ENCODE data around the gene CERS1. TPM values are rescaled to one million over a fixed set of nuclear protein-coding genes. Genes with fewer than 3 reads are reported as not detected.

Gene CERS1
- total RNA-seq, 4 donors from 2014 or later = 0.42 to 3.2 (median 1.1) TPM

GRCh38 chr19:18893587-18894253 is 2.2 kb downstream of the CERS1 start:
- Histone ChIP-seq H3K4me1 (peaks cover 24 to 33% (median 27%) of the 10 kb centered on the region in 4 donors), H3K36me3 (peaks cover 0 to 6% (median 2%) of the 10 kb centered on the region in 4 donors), H3K9me3 (no peaks in the 10 kb centered on the region), H3K4me3 (peak overlapping the region in 2 of 4 donors; percentile 51 to 54), H3K27me3 (peaks cover 0 to 48% (median 16%) of the 10 kb centered on the region in 4 donors), H3K27ac (replicated peaks in 1 of 4) (peak overlapping the region in 1 of 4 donors; percentile 67)
- 44% methylated on average over 17 of the region's 18 CpGs for WGBS
- intact Hi-C loops (cut with DNase I) = no loop called here
- TF ChIP-seq POLR2A (IDR thresholded peaks at IDR 0.05; ENCODE audit: low read depth) (no peak), POLR2AphosphoS5 (IDR thresholded peaks at IDR 0.05) (no peak), CTCF (IDR thresholded peaks at IDR 0.05) (no peak), EP300 (IDR thresholded peaks at IDR 0.05) (no peak)
- DNase-seq (ENCODE audit: extremely low spot score) = no peak

GRCh38 chr19:18889949-18890745 is 5.8 kb downstream of the CERS1 start:
- no peak for DNase-seq (ENCODE audit: extremely low spot score)
- peaks cover 12 to 17% (median 16%) of the 10 kb centered on the region in 4 donors for H3K4me1 ChIP-seq
- TF ChIP-seq CTCF (IDR thresholded peaks at IDR 0.05) (no peak), POLR2AphosphoS5 (IDR thresholded peaks at IDR 0.05) (no peak), POLR2A (IDR thresholded peaks at IDR 0.05; ENCODE audit: low read depth) (no peak), EP300 (IDR thresholded peaks at IDR 0.05) (no peak)
- no peaks in the 10 kb centered on the region for H3K36me3 ChIP-seq
- H3K9me3 ChIP-seq = no peaks in the 10 kb centered on the region
- no peak overlapping the region for H3K27ac ChIP-seq (replicated peaks in 1 of 4)
- intact Hi-C loops (cut with DNase I) = loop anchor here (10.0 kb wide), 1 partner anchor 115 kb away; no protein-coding TSS in a partner anchor
- 90% methylated on average over 10 of the region's 10 CpGs for WGBS
- H3K27me3 ChIP-seq = peaks cover 0 to 27% (median 12%) of the 10 kb centered on the region in 4 donors
- H3K4me3 ChIP-seq = no peak overlapping the region

- WGBS = 91% methylated on average over 4 of the region's 4 CpGs
- no peaks in the 10 kb centered on the region for H3K36me3 ChIP-seq
These were observed 9.0 kb downstream of the CERS1 start for GRCh38 chr19:18886972-18887371.

More at GRCh38 chr19:18886972-18887371, 9.0 kb downstream of the CERS1 start:
- intact Hi-C loops (cut with DNase I) = loop anchor here (10.0 kb wide), 1 partner anchor 118 kb away; no protein-coding TSS in a partner anchor
- no peak overlapping the region for H3K4me3 ChIP-seq
- no peak for DNase-seq (ENCODE audit: extremely low spot score)
- H3K4me1 ChIP-seq = no peaks in the 10 kb centered on the region
- TF ChIP-seq POLR2A (IDR thresholded peaks at IDR 0.05; ENCODE audit: low read depth) (no peak), CTCF (IDR thresholded peaks at IDR 0.05) (no peak), POLR2AphosphoS5 (IDR thresholded peaks at IDR 0.05) (no peak), EP300 (IDR thresholded peaks at IDR 0.05) (no peak)
- no peaks in the 10 kb centered on the region for H3K27me3 ChIP-seq
- H3K9me3 ChIP-seq = no peaks in the 10 kb centered on the region
- no peak overlapping the region for H3K27ac ChIP-seq (replicated peaks in 1 of 4)

Data from esophagus muscularis mucosa (tissue), 4 donors.